Esophagus squamous epithelium (tissue), 4 donors: ENCODE data around the gene NTN3.

Experiments used
- CTCF ChIP-seq, 6 experiments: fragments of 450-650 bp in 4 of 6; fragments of 200-600 bp in 2 of 6; sonication (generic) in 2 of 6; IDR thresholded peaks; one replicate each; pipeline ENCODE4 v1.5.1; 2016 to 2019; ENCODE audit warnings: antibody characterized with exemption in 6 of 6, mild to moderate bottlenecking in 4 of 6, moderate library complexity in 4 of 6
- POLR2A ChIP-seq, 4 donors: fragments of 450-650 bp; IDR thresholded peaks; one replicate each; pipeline ENCODE4 v1.6.1; 2017; ENCODE audit warnings: antibody characterized with exemption in 4 of 4, mild to moderate bottlenecking in 4 of 4, moderate library complexity in 3 of 4

- no peak for TF ChIP-seq CTCF (IDR thresholded peaks at IDR 0.05)
- no peak for TF ChIP-seq POLR2A (IDR thresholded peaks at IDR 0.05)
Observed at GRCh38 chr16:2471016-2471652, at the start of gene NTN3.
